GM12891 (cell line): Measurements from ENCODE around the gene HBM.

Experiments
- POLR2A ChIP-seq: IDR thresholded peaks from 2 replicates; pipeline ENCODE4 v1.6.1; 2011; ENCODE audit warnings: low read depth, low read length, control low read depth
- POLR2AphosphoS5 ChIP-seq: IDR thresholded peaks from 2 replicates; pipeline ENCODE4 v1.6.1; 2011; ENCODE audit warnings: low read depth, low read length, control low read depth

DNA sequence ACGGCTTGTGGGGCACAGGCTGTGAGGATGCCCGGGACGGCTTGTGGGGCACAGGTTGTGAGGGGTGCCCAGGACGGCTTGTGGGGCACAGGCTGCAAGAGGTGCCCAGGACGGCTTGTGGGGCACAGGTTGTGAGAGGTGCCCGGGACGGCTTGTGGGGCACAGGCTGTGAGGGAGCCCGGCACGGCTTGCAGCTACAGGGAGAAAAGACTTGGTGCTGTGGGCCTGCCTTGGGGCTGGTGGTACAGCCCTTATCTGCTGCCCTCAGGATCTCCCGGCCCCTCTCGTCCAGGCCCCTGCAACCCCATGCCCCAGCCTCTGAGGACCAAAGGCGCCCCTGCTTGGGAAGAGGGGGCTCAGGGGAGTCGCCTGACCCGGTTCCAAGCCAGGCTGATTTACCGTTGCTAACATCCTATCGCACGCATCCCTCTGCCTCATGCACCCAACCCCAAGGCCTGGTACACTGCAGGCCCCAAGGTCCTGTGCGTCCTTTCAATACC, 5.0 kb upstream of the HBM start:
- TF ChIP-seq POLR2AphosphoS5 (no peak), POLR2A (no peak)
